DMS 273 (cell line): Measurements from ENCODE around the gene SLC4A4.

Source experiments
- DNase-seq: peaks from one replicate; lab custom pipeline; 2025; ENCODE audit not compliant: unreplicated experiment; lab: John Stamatoyannopoulos, UW

Gene SLC4A4

GRCh38 chr4:71356924-71357663 is 18.3 kb downstream of the SLC4A4 start:
- DNase-seq, result no peak

- no peak for DNase-seq
Observed at GRCh38 chr4:71360844-71361243, 22.0 kb downstream of the SLC4A4 start.

- no peak for DNase-seq
Observed at GRCh38 chr4:71361476-71361875, 22.7 kb downstream of the SLC4A4 start.

GRCh38 chr4:71366766-71367165 is 27.9 kb downstream of the SLC4A4 start:
- peak; percentile 86 for DNase-seq

GRCh38 chr4:71367546-71367945 is 28.7 kb downstream of the SLC4A4 start:
- peak; percentile 23 for DNase-seq

- DNase-seq, result no peak
Observed at GRCh38 chr4:71368906-71369305, 30.1 kb downstream of the SLC4A4 start.

- no peak for DNase-seq
Observed at GRCh38 chr4:71369536-71369935, 30.7 kb downstream of the SLC4A4 start.

- DNase-seq, result no peak
Observed at GRCh38 chr4:71375494-71375893, 36.7 kb downstream of the SLC4A4 start.

- DNase-seq, result no peak
Observed at GRCh38 chr4:71377561-71377960, 38.7 kb downstream of the SLC4A4 start.

GRCh38 chr4:71379126-71379525 is 40.3 kb downstream of the SLC4A4 start:
- DNase-seq, result no peak

GRCh38 chr4:71380788-71381187 is 42.0 kb downstream of the SLC4A4 start:
- no peak for DNase-seq

GRCh38 chr4:71382125-71382899 is 43.5 kb downstream of the SLC4A4 start:
- DNase-seq, result no peak

- no peak for DNase-seq
Observed at GRCh38 chr4:71382900-71383560, 44.2 kb downstream of the SLC4A4 start.

- DNase-seq, result no peak
Observed at GRCh38 chr4:71383984-71384383, 45.2 kb downstream of the SLC4A4 start.

- DNase-seq, result peak; percentile 33
Observed at GRCh38 chr4:71389149-71389827, 50.5 kb downstream of the SLC4A4 start.

GRCh38 chr4:71392109-71392508 is 53.3 kb downstream of the SLC4A4 start:
- DNase-seq, result no peak

GRCh38 chr4:71396382-71396781 is 57.6 kb downstream of the SLC4A4 start:
- DNase-seq, result no peak

- DNase-seq, result no peak
Observed at GRCh38 chr4:71400810-71401209, 62.0 kb downstream of the SLC4A4 start.

GRCh38 chr4:71402616-71403015 is 63.8 kb downstream of the SLC4A4 start:
- peak; percentile 12 for DNase-seq

GRCh38 chr4:71404049-71404448 is 65.2 kb downstream of the SLC4A4 start:
- peak; percentile 4 for DNase-seq

GRCh38 chr4:71405791-71406190 is 67.0 kb downstream of the SLC4A4 start:
- no peak for DNase-seq
